ENCODE data around the gene TJAP1.

- TF ChIP-seq CTCF (IDR thresholded peaks at IDR 0.05) (peak; percentile 90 to 96 (median 94)), POLR2A (IDR thresholded peaks at IDR 0.05) (no peak)
These were observed 23.1 kb upstream of the TJAP1 start for GRCh38 chr6:43454290-43454695.

Measured in adrenal gland (tissue), 5 donors.